Measurements from ENCODE around the gene MRPL24.

The MRPL24 gene

DNA sequence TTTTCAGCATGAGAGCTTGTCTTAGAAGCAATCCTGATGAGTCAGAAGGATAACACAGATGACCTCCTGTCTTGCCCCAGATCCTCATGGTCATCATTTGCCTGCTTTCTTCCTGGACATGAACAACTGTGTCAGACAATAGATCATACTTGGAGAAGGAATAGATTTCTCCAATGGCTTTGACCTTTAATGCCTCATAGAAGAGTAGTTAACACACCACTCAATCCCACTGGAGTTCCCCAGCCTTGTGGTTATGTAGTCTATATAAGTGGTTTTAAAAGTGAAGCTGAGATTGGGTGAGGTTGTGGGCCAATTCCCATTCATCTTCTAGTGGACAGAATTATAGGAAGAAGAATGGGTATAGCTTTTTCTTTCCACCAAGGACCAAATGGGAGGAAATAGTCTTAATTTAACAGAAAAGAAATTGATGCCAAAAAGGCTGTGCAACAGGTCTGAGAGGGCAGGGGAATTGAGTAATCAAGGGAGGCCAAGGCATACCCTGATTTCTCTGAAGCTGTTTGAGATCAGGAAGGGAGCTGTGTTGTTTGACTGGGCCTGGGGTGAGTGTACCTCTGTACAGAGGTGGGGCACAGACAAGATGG, 40.8 kb upstream of the MRPL24 start:
- DNase-seq (ENCODE audit: extremely low spot score), result no peak
- ChIA-PET POLR2A (interaction anchor here (0.6 to 1.9 kb wide), 2 partner anchors 15 to 54 kb away, joined by 4 to 10 read pairs; partner anchors contain the start of genes METTL25B and PRCC), CTCF (interaction anchor here (0.9 to 1.0 kb wide), 3 partner anchors 10 to 93 kb away, joined by 3 read pairs; no protein-coding TSS in a partner anchor)
- TF ChIP-seq BHLHE40 (IDR thresholded peaks at IDR 0.05; ENCODE audit: borderline replicate concordance) (no peak), FOXK2 (IDR thresholded peaks at IDR 0.05) (no peak), SP1 (IDR thresholded peaks at IDR 0.05) (no peak), TARDBP (IDR thresholded peaks at IDR 0.05) (no peak), FOXA1 (IDR thresholded peaks at IDR 0.05) (no peak), HDGF (IDR thresholded peaks at IDR 0.05; ENCODE audit: borderline replicate concordance) (no peak), CTBP1 (IDR thresholded peaks at IDR 0.05; ENCODE audit: borderline replicate concordance) (no peak), ELF4 (IDR thresholded peaks at IDR 0.05) (no peak), FOXM1 (IDR thresholded peaks at IDR 0.05; ENCODE audit: borderline replicate concordance) (no peak), L3MBTL2 (conservative IDR thresholded peaks at IDR 0.05) (no peak), ARNT (IDR thresholded peaks at IDR 0.05) (no peak), SUZ12 (IDR thresholded peaks at IDR 0.05) (no peak), LEF1 (IDR thresholded peaks at IDR 0.05; ENCODE audit: borderline replicate concordance) (no peak), ZNF384 (IDR thresholded peaks at IDR 0.05) (no peak), NFRKB (IDR thresholded peaks at IDR 0.05) (no peak)
- TF ChIP-seq, protein P1, sequence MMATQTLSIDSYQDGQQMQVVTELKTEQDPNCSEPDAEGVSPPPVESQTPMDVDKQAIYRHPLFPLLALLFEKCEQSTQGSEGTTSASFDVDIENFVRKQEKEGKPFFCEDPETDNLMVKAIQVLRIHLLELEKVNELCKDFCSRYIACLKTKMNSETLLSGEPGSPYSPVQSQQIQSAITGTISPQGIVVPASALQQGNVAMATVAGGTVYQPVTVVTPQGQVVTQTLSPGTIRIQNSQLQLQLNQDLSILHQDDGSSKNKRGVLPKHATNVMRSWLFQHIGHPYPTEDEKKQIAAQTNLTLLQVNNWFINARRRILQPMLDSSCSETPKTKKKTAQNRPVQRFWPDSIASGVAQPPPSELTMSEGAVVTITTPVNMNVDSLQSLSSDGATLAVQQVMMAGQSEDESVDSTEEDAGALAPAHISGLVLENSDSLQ (IDR thresholded peaks at IDR 0.05), result no peak

DNA sequence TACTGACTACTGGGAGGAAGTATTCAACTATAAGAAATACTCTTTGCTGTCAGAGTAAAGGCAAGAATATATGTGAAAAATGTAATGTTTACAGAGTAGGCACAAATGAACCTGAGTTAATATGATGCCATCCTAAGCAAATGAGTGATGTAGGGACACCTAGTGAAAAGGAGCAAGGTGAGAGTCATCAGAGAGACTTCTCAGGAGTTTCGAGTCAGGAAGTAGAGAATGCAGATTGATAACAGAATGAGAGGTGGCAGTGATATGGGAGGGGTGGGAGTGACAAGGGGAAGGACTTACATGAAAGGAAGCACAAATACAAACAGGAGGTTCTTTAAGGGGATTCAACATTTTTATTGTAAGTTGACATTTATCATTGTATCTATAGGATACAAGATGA, 36.7 kb upstream of the MRPL24 start:
- CTCF ChIA-PET, result interaction anchor here (0.6 to 2.3 kb wide), 2 partner anchors 16 to 88 kb away, joined by 4 to 7 read pairs; no protein-coding TSS in a partner anchor
- POLR2A ChIA-PET, result interaction anchor here (2.2 kb wide), 1 partner anchor 11 kb away, joined by 7 read pairs; the partner anchor contains the start of gene PRCC
- no peak for DNase-seq (ENCODE audit: extremely low spot score)
- no peak for TF ChIP-seq SUZ12 (IDR thresholded peaks at IDR 0.05)
- no peak for TF ChIP-seq LEF1 (IDR thresholded peaks at IDR 0.05; ENCODE audit: borderline replicate concordance)
- no peak for TF ChIP-seq BHLHE40 (IDR thresholded peaks at IDR 0.05; ENCODE audit: borderline replicate concordance)
- TF ChIP-seq FOXM1 (IDR thresholded peaks at IDR 0.05; ENCODE audit: borderline replicate concordance), result no peak

DNA sequence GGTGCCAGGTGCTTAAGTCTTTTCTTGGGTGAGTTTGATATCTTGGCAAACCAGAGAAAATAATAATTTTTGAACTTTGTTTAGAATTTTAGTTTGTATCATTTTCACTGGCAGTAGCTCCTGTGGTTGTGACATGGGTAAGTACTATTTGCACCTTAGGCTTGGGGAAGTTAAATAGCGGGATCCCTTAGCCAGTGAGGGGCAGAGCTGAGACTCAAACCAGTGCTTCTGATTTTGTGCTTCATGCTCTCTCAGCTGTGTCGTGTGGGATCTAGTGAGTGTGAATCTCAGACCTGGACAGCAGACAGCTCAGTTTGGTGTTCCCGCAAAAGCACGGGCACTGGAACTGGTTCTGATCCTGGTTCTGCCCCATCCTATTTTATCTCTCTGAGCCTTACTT, 36.1 kb upstream of the MRPL24 start:
- DNase-seq (ENCODE audit: extremely low spot score), result no peak
- no peak for TF ChIP-seq FOXM1 (IDR thresholded peaks at IDR 0.05; ENCODE audit: borderline replicate concordance)
- POLR2A ChIA-PET, result interaction anchor here (2.2 kb wide), 1 partner anchor 10 kb away, joined by 7 read pairs; the partner anchor contains the start of gene PRCC
- CTCF ChIA-PET, result interaction anchor here (2.3 kb wide), 1 partner anchor 88 kb away, joined by 7 read pairs; no protein-coding TSS in a partner anchor

DNA sequence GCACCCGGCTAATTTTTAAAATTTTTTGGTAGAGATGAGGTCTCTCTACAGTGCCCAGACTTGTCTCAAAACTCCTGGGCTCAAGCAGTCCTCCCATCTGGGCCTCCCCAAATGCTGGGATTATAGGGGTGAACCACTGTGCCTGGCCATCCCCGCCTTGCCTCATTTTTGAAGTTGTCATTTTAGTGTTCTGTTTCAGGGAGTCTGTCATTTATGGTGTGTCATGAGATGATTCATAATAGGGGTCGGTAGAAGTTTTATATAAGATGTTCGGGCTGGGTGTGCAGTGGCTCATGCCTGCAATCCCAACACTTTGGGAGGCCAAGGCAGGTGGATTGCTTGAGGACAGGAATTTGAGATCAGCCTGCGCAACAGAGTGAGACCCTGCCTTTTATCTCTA, 34.9 kb upstream of the MRPL24 start:
- CTCF ChIA-PET, result interaction anchor here (0.6 to 2.3 kb wide), 2 partner anchors 86 to 437 kb away, joined by 6 to 7 read pairs; no protein-coding TSS in a partner anchor
- POLR2A ChIA-PET, result interaction anchor here (2.2 kb wide), 1 partner anchor 9 kb away, joined by 7 read pairs; the partner anchor contains the start of gene PRCC
- DNase-seq (ENCODE audit: extremely low spot score), result no peak
- TF ChIP-seq L3MBTL2 (conservative IDR thresholded peaks at IDR 0.05) (no peak), HDGF (IDR thresholded peaks at IDR 0.05; ENCODE audit: borderline replicate concordance) (no peak), SUZ12 (IDR thresholded peaks at IDR 0.05) (no peak), TARDBP (IDR thresholded peaks at IDR 0.05) (no peak), FOXM1 (IDR thresholded peaks at IDR 0.05; ENCODE audit: borderline replicate concordance) (no peak), CTBP1 (IDR thresholded peaks at IDR 0.05; ENCODE audit: borderline replicate concordance) (no peak), NFRKB (IDR thresholded peaks at IDR 0.05) (no peak), ZNF384 (IDR thresholded peaks at IDR 0.05) (no peak), ELF4 (IDR thresholded peaks at IDR 0.05) (no peak), LEF1 (IDR thresholded peaks at IDR 0.05; ENCODE audit: borderline replicate concordance) (no peak), FOXA1 (IDR thresholded peaks at IDR 0.05) (no peak), FOXK2 (IDR thresholded peaks at IDR 0.05) (no peak), ARNT (IDR thresholded peaks at IDR 0.05) (no peak), BHLHE40 (IDR thresholded peaks at IDR 0.05; ENCODE audit: borderline replicate concordance) (no peak), SP1 (IDR thresholded peaks at IDR 0.05) (no peak)
- TF ChIP-seq, protein P1 (IDR thresholded peaks at IDR 0.05), result no peak

DNA sequence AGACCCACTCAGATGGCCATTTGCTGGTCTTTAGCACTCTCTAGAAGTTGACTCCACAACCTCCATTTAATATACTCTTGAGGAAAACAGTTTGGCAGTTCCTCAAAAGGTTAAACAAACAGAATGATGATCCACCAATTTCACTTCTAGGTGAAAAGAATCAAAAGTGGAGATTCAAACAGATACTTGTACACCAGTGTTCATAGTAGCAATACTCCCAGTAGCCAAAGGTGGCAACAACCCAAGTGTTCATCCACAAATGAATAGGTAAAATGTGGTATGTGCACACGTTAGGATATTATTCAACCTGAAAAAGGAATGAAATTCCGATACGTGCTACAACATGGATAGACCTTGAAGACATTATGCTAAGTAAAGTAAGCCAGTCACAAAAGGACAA, 32.7 kb upstream of the MRPL24 start:
- ChIA-PET CTCF (interaction anchor here (1.1 to 1.6 kb wide), 2 partner anchors 21 to 47 kb away, joined by 3 to 9 read pairs; no protein-coding TSS in a partner anchor), POLR2A (no interaction called here)
- DNase-seq (ENCODE audit: extremely low spot score), result no peak
- TF ChIP-seq FOXA1 (IDR thresholded peaks at IDR 0.05), result no peak
- TF ChIP-seq, protein P1 (IDR thresholded peaks at IDR 0.05), result no peak
- no peak for TF ChIP-seq LEF1 (IDR thresholded peaks at IDR 0.05; ENCODE audit: borderline replicate concordance)
- TF ChIP-seq HDGF (IDR thresholded peaks at IDR 0.05; ENCODE audit: borderline replicate concordance), result no peak
- TF ChIP-seq SP1 (IDR thresholded peaks at IDR 0.05), result no peak
- no peak for TF ChIP-seq ELF4 (IDR thresholded peaks at IDR 0.05)
- no peak for TF ChIP-seq TARDBP (IDR thresholded peaks at IDR 0.05)
